Stimulated activated CD8-positive, alpha-beta memory T cell treated with anti-CD3 and anti-CD28 coated beads, Interleukin-15, amount 100 ng/mL, for 48 hours (primary cell): ENCODE results near the gene LSP1.
"Not testable (repeated sequence)": the region's sequence is repeated elsewhere in the genome, so short reads cannot be mapped to it uniquely, and the experiment has no call there.

Experiments
- DNase-seq, 2 donors: peaks; one replicate each; pipeline ENCODE4 v3.0.0-alpha.2; 2020; ENCODE audit warnings: low read depth in 2 of 2

The LSP1 gene, protein sequence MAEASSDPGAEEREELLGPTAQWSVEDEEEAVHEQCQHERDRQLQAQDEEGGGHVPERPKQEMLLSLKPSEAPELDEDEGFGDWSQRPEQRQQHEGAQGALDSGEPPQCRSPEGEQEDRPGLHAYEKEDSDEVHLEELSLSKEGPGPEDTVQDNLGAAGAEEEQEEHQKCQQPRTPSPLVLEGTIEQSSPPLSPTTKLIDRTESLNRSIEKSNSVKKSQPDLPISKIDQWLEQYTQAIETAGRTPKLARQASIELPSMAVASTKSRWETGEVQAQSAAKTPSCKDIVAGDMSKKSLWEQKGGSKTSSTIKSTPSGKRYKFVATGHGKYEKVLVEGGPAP

DNA sequence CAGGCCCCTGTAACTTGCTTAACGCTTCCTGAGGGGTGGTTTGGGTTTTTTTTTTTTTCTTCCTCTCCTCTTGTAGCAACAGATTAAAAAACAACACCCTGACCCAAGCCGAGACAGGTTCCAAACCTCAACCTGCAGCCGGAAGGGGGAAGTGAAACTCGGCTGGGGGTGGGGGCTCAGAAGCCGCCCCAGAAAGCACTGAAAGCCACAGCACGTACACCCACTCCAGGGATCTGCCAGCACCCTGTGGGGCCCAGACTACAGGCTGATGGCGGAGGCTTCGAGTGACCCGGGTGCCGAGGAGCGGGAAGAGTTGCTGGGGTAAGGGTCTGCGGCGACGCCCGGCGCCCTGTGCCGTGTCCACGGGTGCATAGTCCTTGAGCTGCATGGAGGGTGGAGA is at the start of gene LSP1:
TSS of gene LSP1 (plus strand) at position 208 of the 400 bp plus-strand sequence. CDS start at position 269, 61 bp downstream.
- DNase-seq, result peak; percentile 81 to 90

DNA sequence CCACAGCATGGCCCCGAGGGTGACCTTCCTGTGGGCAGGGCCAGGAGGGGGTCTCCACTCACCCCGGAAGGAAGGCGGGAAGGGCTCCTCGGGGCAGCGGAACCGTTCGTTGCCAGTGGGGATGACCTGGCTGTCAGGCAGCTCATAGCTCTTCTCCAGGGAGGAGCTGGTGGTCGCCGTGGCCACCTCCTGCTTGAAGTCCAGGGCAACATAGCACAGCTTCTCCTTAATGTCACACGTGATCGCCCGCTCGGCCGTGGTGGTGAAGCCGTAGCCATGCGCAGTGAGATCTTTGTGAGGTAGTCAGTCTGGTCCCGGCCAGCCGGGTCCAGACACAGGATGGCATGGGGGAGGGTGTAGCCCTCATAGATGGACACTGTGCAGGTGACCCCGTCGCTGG is 49.6 kb upstream of the LSP1 start:
- DNase-seq, result no peak

DNA sequence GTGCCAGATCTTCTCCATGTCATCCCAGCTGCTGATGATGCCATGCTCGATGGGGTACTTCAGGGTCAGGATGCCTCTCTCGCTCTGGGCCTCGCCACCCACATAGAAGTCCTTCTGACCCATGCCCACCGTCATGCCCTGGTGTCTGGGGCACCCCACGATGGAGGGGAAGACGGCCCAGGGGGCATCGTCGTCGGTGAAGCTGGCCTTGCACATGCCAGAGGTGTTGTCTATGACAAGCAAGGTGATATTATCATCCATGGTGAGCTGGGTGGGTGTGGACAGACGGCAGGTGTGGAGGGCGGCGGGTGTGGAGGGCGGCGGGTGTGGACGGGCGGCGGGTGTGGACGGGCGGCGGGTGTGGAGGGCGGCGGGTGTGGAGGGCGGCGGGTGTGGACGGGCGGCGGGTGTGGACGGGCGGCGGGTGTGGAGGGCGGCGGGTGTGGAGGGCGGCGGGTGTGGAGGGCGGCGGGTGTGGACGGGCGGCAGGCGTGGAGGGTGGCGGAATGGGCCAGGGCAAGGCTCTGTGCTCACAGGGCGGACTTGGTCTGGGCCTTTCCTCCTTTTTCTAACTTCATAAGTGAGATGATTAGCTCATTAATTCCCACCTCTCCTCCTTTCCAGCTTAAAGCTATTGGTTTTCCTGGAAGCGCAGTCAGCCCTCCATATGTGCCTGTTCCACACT is 48.9 kb upstream of the LSP1 start:
- DNase-seq, result not testable (repeated sequence)

DNA sequence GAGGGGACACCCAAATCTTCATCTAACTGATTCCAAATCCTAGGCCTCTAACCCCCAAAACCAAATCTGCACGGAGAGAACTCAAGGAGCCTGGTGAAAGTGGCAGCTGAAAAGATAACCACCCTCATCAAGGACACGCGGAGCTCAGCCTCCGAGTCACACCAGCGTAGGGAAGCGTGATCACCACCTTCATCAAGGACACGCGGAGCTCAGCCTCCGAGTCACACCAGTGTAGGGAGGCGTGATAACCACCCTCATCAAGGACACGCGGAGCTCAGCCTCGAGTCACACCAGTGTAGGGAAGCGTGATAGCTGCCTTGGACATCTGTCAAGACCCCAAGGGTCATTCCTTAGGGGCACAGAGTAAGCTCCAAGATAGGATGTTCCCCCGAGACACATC is 47.4 kb upstream of the LSP1 start:
- DNase-seq, result no peak

DNA sequence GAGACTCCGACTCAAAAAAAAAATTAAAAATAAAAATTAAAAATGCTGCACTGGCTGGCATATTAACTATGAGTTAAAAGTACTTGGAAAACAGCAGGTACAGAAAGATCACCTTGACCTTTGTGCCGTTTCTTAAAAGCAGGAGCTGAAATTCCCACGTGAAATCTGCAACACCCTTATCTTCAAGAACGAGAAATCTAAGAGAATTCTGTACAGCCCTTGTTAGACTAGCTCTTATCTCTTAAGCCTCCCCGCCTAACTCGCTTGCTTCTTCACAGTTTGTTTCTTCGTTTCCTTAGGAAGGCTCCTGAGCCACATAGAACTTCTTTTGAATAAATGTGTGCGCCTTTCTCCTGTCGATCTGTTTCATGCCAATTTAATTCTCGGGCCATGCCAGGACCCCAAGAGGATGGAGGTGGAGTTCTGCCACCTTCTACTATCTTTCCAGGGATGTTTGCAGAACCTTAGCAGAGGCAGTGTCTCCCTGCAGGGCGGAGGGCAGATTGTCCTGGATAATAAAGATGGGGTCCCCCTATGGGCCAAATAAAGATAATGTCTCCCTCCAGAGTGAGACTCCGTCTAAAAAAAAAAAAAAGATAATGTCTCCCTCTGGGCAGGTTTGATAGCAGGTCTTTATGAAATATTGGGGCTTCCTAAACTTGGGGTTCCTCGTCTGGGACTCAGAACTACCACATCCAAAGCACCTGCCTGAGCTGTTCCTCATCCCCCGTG is 45.5 kb upstream of the LSP1 start:
- DNase-seq, result no peak

DNA sequence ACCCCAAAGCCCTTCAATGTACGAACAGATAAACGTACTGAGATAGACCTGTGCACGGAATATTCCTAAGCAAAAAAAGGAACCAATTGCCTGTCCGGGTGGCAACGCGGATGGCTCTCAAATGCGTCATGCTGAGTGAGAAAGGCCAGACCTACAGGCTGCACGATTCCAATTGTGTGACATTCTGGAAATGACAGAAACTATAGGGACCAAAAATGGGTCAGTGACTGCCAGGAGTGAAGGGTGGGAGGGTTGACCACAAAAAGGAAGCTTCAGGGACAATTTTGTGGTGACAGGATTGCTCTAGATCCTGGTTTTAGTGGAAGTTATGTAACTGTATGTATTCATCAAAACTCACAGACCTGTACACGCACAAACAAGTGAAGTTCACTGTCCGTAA is 42.1 kb upstream of the LSP1 start:
- DNase-seq, result no peak

DNA sequence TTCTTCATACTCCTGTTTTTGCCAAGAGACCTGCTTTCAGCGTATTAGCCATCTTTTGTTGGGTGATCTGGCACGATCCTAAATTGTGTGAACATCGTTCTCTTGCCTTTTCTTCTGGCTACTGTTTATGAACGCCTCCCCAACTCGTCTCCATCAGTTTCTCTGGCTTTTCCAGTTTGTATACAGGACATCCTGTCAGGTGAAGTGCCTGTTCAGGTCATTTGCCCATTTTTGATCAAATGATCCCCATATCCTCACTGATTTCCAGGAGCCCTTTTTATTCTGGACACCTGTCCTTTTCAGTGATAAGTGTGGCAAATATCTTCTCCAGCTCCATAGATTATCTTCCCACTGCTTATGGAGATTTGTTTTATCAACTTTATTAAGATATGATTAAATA is 40.6 kb upstream of the LSP1 start:
- no peak for DNase-seq

DNA sequence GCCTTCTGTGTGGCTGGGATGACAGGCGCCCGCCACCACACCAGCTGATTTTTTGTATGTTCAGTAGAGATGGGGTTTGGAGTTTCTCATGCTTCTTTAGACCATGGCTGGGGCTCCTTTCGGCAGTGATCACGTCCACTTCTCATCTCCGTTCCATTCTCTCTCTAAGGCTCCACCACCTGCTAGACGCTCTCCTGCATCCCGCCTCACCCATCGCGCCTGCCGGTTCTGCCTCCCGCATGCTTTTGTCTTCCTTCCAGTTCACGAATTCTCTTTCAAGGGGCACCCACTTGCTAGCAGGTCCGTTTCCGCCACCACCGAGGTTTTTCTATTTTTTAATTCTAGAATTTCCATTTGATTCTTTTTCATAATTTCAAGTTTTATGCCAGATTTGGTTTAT is 40.1 kb upstream of the LSP1 start:
- no peak for DNase-seq

DNA sequence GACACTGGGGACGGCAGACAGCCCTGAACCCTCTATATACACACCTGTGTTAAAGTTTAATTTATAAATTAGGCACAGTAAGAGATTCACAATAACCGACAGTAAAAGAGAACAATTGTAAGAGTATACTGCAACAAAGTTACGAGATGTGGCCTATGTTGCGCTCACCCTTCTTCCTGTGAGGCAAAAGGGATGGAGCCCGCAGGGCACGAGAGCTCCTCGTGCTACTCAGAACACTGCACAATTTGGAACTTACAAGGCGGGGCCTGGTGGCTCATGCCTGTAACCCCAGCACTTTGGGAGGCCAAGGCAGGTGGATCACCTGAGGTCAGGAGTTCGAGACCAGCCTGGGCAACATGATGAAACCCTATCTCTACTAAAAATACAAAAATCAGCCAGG is 39.5 kb upstream of the LSP1 start:
- DNase-seq, result not testable (repeated sequence)

DNA sequence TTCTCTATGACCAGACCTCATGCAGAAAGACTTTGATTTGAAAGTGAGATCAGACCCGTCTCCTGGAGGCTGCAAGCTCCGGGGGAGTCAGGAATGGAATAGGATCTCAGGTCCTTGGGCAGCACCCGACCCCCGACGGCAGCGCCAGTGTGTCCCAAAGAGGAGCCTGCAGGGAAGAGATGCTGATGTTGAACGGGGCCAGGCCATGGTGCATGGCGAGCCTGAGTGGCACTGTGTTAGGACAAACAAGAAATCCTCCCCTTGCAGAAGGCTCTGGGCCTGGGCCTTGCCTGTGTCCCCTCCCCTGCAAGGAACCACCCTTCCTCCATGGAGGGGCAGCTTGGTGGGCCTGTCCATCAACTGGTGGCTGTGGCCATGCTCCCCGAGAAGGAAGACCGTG is 38.2 kb upstream of the LSP1 start:
- no peak for DNase-seq

DNA sequence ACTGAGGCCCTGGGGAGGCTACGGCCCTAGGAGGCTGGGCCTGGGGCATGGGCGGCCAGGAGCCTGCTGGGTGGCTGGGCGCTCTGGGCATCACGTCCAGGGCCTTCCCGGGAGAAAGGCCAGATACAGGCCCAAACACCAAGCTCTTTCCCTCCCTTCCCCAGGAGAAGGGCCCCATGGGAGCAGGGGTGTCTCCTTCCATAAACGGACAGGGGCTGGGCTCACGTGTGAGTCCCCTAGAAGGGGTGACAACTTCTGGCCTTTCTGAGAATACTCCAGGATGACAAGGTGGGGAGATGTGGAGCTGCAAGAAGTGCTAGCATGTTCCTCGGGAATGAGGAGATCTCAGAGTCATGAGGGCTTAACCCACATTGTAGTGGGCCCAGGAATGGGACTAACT is 37.6 kb upstream of the LSP1 start:
- no peak for DNase-seq

DNA sequence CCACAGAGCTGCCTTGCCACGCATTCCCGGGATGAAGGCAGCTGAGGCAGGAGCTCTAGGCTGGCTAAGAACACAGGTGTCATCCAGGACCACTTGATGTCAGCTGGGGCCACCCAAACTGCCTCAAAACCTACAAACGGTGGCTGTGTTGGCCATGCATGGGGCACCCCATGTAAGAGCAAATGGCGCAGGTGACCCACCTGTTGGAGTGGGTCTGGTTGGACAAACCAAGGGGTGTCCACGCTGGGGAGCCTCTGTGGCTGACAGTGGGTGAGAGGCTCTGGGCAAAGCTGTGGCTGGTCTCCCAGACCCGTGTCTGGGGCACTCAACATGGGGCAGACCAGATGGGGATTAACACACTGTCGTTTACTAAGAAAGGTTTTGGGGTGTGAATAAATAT is 37.1 kb upstream of the LSP1 start:
- no peak for DNase-seq

DNA sequence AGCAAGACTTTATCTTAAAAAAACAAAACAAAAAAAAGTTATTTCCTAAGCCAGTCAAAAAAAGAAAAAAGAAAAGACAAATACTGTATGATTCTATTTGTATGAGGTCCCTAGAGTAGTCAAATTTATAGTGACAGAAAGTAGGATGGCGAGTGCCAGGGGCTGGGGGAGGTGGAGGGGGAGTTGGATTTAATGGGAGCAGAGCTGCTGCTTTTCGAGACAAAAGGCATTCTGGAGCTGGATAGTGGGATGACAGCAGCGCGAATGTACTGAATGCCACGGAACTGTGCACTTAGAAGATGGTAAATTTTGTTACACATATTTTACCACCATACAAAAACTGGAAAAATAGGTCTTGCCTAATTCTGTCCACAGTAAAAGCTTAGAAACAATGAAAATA is 35.9 kb upstream of the LSP1 start:
- DNase-seq, result no peak

DNA sequence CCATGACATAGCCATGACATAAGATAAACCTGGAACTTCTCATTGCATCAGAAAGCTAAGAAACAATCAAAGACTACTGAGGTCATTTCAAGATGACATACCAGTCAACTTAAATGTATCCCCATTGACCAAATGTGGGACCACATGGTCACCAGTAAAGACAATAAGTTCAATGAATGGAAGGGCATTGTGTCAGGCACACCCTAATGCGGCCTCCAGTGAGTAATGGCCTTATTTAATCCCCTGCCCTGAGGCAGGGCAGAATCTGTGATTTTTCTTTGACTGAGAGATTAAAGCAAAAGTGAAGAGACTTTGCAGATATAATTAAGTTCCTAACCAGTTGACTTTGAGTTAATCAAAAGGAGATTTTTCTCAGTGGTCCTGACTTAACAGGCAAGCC is 35.4 kb upstream of the LSP1 start:
- DNase-seq, result no peak

DNA sequence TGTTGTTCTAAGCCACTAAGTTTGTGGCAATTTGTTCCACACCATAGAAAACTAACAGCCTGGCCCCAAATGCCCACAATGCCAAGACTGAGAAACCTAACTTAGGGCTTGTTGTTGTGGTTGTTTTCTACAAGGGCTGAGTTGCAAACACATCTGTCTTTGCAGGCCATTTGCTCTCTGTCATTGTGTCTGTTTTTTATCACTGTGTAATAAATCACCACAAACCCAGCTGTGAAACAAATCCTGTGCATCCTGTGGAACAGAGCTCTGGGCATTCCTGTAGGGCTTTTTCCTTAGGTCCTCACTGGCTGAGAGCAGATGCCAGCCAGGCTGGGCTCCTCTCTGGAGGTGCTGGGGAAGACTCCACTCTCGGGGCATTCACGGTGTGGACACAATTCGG is 33.8 kb upstream of the LSP1 start:
- DNase-seq, result no peak

DNA sequence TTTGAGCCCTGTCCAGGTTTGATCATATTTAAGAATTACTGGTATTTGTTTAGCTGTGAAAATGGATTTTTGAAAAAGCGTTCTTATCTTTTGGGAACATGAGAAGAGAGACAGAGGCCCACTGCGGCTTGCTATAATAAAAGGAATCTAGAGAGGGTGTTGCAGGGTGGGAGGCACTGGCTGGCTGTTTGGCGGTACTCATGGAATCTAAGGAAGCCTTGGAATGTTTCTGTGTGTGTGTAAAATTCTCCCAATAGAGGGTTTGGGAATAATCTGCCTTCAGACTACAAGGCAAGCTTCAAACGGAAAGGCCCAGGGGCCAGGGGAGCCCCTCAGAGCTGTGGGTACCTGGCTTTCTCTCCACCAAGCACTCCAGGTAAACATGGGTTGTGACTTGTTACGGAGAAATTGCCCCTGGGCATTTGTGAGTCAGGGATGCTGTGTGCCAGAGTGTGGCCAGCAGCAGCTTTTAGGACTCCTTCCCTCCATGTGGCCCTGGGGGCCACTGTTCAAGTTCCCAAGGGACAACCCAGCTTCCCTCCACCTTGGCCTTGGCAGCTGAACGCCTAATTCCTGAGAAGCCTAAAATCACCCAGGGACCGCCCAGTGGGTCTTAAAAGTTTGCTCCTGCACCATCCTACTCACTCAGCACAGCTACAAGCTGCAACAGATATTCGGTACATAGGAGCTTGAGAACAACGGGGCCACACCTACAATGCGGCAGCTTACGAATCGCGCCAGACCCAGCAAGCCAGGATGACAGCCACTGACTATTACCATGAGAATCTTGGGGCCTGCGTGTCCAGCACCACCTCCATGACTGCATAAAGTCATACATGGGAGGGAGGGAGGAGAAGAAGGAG is 32.2 kb upstream of the LSP1 start:
- no peak for DNase-seq

DNA sequence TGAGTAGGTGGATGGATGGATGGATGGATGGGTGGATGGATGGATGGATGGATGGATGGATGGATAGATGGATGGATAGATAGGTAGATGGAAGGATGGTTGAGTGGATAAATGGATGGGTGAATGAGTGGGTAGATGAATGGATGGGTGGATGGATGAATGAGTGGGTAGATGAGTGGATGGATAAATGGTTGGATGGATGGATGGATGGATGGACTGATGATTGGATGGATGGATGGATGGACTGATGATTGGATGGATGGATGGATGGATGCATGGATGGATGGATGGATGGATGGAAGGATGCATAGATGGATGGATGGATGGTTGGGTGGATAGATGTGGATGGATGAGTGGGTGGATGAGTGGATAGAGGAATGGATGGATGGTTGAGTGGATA is 31.3 kb upstream of the LSP1 start:
- DNase-seq, result no peak

DNA sequence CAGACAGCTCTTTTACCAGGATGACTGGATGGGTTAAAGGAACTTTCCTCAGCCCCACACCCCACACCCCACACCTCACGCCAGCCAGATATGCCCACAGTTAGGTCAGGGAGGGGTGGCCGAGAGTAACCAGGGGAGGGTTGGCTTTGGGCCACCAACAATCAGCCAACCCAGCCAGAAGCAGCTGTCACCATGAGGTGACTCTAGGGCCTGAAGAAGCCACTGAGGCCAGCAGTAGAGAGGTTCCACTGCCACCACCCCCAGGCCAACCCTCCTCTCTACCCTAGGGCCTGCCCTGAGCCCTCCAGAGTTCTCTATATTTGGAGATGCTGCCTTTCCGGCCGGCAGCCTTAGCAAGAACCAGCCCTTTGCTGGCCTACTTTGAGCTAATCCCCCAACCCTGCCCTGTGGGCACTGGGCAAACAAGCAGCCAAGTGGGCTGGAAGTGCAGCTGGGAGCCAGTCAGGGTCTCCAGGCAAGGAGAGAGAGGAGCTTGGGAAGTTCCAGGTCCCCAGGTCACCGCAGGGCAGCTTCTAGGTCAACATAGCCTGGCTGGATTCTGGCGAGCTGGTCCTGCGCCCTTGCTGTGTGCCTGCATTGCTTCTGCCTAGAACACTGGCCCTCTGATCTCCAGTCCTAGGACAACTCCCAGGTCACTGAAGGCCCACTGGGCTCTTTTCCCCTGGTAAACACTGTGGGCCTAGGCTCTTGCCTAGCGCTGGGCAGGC is 30.1 kb upstream of the LSP1 start:
- DNase-seq, result no peak

DNA sequence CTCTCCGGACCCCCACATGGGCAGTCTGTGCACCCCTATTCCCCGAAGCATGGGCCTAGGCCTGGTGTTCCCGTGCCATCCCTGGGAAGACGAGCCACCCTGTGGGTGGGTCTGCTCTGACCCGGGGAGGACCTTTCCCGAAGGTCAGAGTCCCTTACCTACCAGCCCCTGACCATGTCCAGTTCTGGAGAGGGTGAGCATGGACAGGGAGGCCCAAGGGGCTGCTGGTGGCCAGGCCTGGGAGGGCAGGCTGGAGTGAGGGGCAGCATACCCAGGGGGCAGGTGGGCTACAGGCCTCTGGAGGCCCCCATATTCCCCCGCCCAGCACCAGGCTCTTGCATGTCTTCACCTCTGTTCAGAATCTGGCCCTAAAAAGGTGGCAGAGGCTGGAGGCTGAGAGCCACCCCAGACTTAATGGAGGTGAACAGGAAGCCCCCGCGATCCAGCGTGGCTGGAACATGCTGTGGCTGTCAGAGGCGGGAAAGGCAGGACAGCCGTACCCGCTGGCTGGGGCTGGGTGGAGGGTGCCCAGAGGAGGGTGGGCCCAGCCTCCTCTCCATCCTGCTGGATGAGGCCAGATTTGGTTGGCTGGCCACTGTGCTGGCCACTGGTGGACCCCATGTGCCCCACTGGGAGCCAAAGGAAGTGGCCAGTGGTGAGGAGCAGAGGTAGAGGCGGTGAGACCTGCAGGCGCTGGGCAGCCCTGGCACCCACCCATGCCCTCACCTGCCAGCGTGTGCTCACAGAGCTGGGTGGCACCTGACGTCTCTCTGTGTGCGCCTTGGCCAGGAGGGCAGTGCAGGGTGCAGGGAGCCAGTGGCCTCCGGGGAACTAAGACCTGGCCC is 29.3 kb upstream of the LSP1 start:
- DNase-seq, result no peak
